T-cell (primary cell): ENCODE measurements around the gene IAH1. TPM values are rescaled to one million over a fixed set of nuclear protein-coding genes. Genes with fewer than 3 reads are reported as not detected.
"Not testable (repeated sequence)": the region's sequence is repeated elsewhere in the genome, so short reads cannot be mapped to it uniquely, and the experiment has no call there.

ENCODE experiments used
- ATAC-seq, 4 experiments: fragments of 200-7000 bp in 3 of 4; fragments of 150-1000 bp in 1 of 4; cut with Tn5 transposase; replicated peaks in 1 of 4; 1 replicate in 3 of 4; 2 replicates in 1 of 4; pipeline ENCODE4 v1.10.0; 2021; ENCODE audit warnings: moderate library complexity in 3 of 4, mild to moderate bottlenecking in 2 of 4, moderate number of reproducible peaks in 1 of 4
- CTCF ChIA-PET, 2 donors: fragments of 300-600 bp; sonication (Branson Sonifier 250); formaldehyde crosslinking; loops; one replicate each; lab custom pipeline; 2022; ENCODE audit warnings: antibody characterized with exemption in 2 of 2; lab: Charles Lee
- POLR2A ChIA-PET, 2 donors: fragments of 300-600 bp; sonication (Branson Sonifier 250); formaldehyde crosslinking; loops; one replicate each; lab custom pipeline; 2022; ENCODE audit warnings: antibody characterized with exemption in 2 of 2; lab: Charles Lee
- DNase-seq, 35 experiments: peaks; one replicate each; pipeline versions ENCODE4 v3.0.0 to v3.0.0-alpha.2; 2013 to 2023
- H3K27ac ChIP-seq: one replicate; pipeline ENCODE4 v1.5.1; 2013; ENCODE audit warnings: low read length
- H3K27me3 ChIP-seq, 2 experiments: replicated peaks in 1 of 2; 1 replicate in 1 of 2; 2 replicates in 1 of 2; pipeline versions ENCODE4 v1.6.1 to v1.7.0; 2013; ENCODE audit warnings: low read length in 1 of 2, mixed read lengths in 1 of 2; ENCODE audit not compliant: control insufficient read depth in 2 of 2, insufficient read depth in 2 of 2; ENCODE audit errors: extremely low read depth in 1 of 2
- H3K36me3 ChIP-seq, 2 donors: 1 replicate in 1 of 2; 2 replicates in 1 of 2; pipeline versions ENCODE4 v1.6.1 to v1.7.0; 2013; ENCODE audit warnings: low read length in 1 of 2; ENCODE audit not compliant: control insufficient read depth in 2 of 2, insufficient read depth in 1 of 2; ENCODE audit errors: extremely low read depth in 1 of 2
- H3K4me1 ChIP-seq, 2 experiments: 1 replicate in 1 of 2; 2 replicates in 1 of 2; pipeline versions ENCODE4 v1.6.1 to v1.7.0; 2013; ENCODE audit warnings: low read length in 2 of 2, mixed read lengths in 1 of 2; ENCODE audit not compliant: insufficient read depth in 2 of 2, control insufficient read depth in 1 of 2; ENCODE audit errors: extremely low read depth in 1 of 2
- H3K4me3 ChIP-seq, 2 donors: 1 replicate in 1 of 2; 2 replicates in 1 of 2; pipeline versions ENCODE4 v1.5.1 to v1.7.0; 2013; ENCODE audit warnings: mild to moderate bottlenecking in 2 of 2, low read length in 1 of 2, moderate library complexity in 1 of 2; ENCODE audit not compliant: control insufficient read depth in 1 of 2; ENCODE audit errors: extremely low read depth in 1 of 2
- H3K9me3 ChIP-seq: 2 replicates; pipeline ENCODE4 v1.7.0; 2013
- H3K27ac Mint-ChIP-seq, 2 donors: one replicate each; pipeline ENCODE4 v1.8.0; 2020 to 2021; ENCODE audit warnings: mild to moderate bottlenecking in 2 of 2, mixed read lengths in 2 of 2
- H3K27me3 Mint-ChIP-seq, 2 donors: one replicate each; pipeline ENCODE4 v1.8.0; 2021 to 2022; ENCODE audit warnings: mixed read lengths in 2 of 2
- H3K36me3 Mint-ChIP-seq: one replicate; pipeline ENCODE4 v1.8.0; 2021; ENCODE audit warnings: mixed read lengths
- H3K4me1 Mint-ChIP-seq, 3 donors: one replicate each; pipeline ENCODE4 v1.8.0; 2020 to 2022; ENCODE audit warnings: mixed read lengths in 3 of 3, mild to moderate bottlenecking in 1 of 3
- H3K4me3 Mint-ChIP-seq, 3 donors: one replicate each; pipeline ENCODE4 v1.8.0; 2020 to 2022; ENCODE audit warnings: mild to moderate bottlenecking in 3 of 3, mixed read lengths in 3 of 3, moderate library complexity in 3 of 3
- H3K9me3 Mint-ChIP-seq, 3 donors: one replicate each; pipeline ENCODE4 v1.8.0; 2020 to 2022; ENCODE audit warnings: mixed read lengths in 3 of 3
- WGBS: methylation state at CpG from one replicate; pipeline ENCODE4 v1.1.5; 2013; ENCODE audit warnings: missing lambda C conversion rate; ENCODE audit not compliant: insufficient coverage; 5-methylcytosine and 5-hydroxymethylcytosine counted together
- total RNA-seq, 35 experiments: library from RNA in 6 of 35; stranded (reverse) in 6 of 35; fragments of 120-200 nt in 1 of 35; gene quantifications; one replicate each; pipeline versions ENCODE4 v1.2.1 to v1.2.4 and lab custom pipeline; 2013 to 2026

The IAH1 gene
- total RNA-seq, 5 donors from 2014 or later (not counting 1 experiment from before 2014, with no cell fraction given): 44.9 to 54.8 (median 51.9) TPM

DNA sequence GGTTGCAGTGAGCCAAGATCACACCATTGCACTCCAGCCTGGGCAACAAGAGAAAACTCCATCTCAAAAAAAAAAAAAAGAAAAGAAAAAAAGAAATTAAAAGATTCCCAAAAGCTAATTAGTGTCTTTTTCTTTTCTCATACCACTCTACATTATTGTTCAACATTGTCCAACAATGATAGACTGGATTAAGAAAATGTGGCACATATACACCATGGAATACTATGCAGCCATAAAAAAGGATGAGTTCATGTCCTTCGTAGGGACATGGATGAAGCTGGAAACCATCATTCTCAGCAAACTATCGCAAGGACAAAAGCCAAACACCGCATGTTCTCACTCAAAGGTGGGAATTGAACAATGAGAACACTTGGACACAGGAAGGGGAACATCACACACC, 39.6 kb downstream of the IAH1 start:
- CTCF ChIA-PET: interaction anchor here in 1 of 2 donors (0.7 kb wide), 2 partner anchors 47 to 934 kb away, joined by 3 read pairs; partner anchors contain the start of gene ODC1
- not testable (repeated sequence) for H3K4me3 Mint-ChIP-seq, H3K4me3 ChIP-seq, H3K27ac Mint-ChIP-seq, H3K4me1 ChIP-seq, H3K4me1 Mint-ChIP-seq, H3K27me3 ChIP-seq, H3K9me3 ChIP-seq, H3K27me3 Mint-ChIP-seq, H3K9me3 Mint-ChIP-seq, ATAC-seq, H3K27ac ChIP-seq, DNase-seq
- POLR2A ChIA-PET: interaction anchor here in 1 of 2 donors (0.6 kb wide), 1 partner anchor 11 kb away, joined by 4 read pairs; no protein-coding TSS in a partner anchor
- WGBS: no CpG with 5 or more reads among the region's 3 CpGs
- peaks cover 7 to 33% of the 10 kb centered on the region in 2 donors for H3K36me3 ChIP-seq
- peaks cover 37% of the 10 kb centered on the region for H3K36me3 Mint-ChIP-seq

- H3K4me1 ChIP-seq: no peaks in the 10 kb centered on the region
- no peak overlapping the region for H3K27ac Mint-ChIP-seq
- DNase-seq (no peak), ATAC-seq (no peak)
- no peaks in the 10 kb centered on the region for H3K9me3 ChIP-seq
- no CpG with 5 or more reads among the region's 2 CpGs for WGBS
- peaks cover 12 to 49% of the 10 kb centered on the region in 2 donors for H3K36me3 ChIP-seq
- H3K27me3 Mint-ChIP-seq: no peaks in the 10 kb centered on the region
- POLR2A ChIA-PET: interaction anchor here in 1 of 2 donors (0.6 kb wide), 1 partner anchor 138 kb away, joined by 4 read pairs; no protein-coding TSS in a partner anchor
- no peak overlapping the region for H3K27ac ChIP-seq
- peaks cover 52% of the 10 kb centered on the region for H3K36me3 Mint-ChIP-seq
- H3K4me3 Mint-ChIP-seq: no peak overlapping the region
- no peaks in the 10 kb centered on the region for H3K4me1 Mint-ChIP-seq
- CTCF ChIA-PET: interaction anchor here (0.6 to 0.7 kb wide), 2 partner anchors 39 to 43 kb away, joined by 3 to 8 read pairs; no protein-coding TSS in a partner anchor
- H3K9me3 Mint-ChIP-seq: no peaks in the 10 kb centered on the region
- H3K4me3 ChIP-seq: no peak overlapping the region
- H3K27me3 ChIP-seq: no peaks in the 10 kb centered on the region
These were observed 42.9 kb downstream of the IAH1 start for GRCh38 chr2:9517118-9517782.

DNA sequence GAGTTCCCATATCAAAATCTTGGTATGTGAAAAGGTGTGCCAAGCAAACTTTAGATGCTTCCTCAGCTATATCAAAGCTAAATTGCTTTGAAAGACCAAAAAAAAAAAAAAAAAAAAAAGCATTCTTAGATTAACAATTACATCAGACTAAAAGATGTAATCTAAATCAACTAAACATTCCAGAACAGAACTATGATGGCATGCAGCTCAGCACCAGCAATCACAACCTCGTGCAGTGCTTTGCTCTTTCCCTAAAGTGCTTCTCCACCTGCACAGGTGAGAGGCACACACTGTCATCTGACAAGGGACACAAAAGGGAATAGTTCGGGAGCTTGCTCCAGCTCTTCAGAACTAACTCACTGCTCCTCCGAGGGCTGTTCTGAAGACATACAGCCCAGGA, 43.8 kb downstream of the IAH1 start:
- H3K36me3 ChIP-seq: peaks cover 12 to 50% of the 10 kb centered on the region in 2 donors

GRCh38 chr2:9518780-9519179, 44.4 kb downstream of the IAH1 start:
- DNase-seq: no peak
- no peaks in the 10 kb centered on the region for H3K27me3 ChIP-seq
- peaks cover 12 to 50% of the 10 kb centered on the region in 2 donors for H3K36me3 ChIP-seq
- CTCF ChIA-PET: interaction anchor here in 1 of 2 donors (0.6 to 0.8 kb wide), 2 partner anchors 12 to 1230 kb away, joined by 5 to 8 read pairs; no protein-coding TSS in a partner anchor
- H3K27ac ChIP-seq: no peak overlapping the region
- Mint-ChIP-seq H3K27me3 (no peaks in the 10 kb centered on the region), H3K4me3 (no peak overlapping the region), H3K9me3 (no peaks in the 10 kb centered on the region), H3K4me1 (peaks cover 0 to 1% (median 0%) of the 10 kb centered on the region in 3 donors), H3K27ac (no peak overlapping the region), H3K36me3 (peaks cover 51% of the 10 kb centered on the region)
- no peak for ATAC-seq
- 100% methylated on average over 3 of the region's 7 CpGs for WGBS
- no peaks in the 10 kb centered on the region for H3K4me1 ChIP-seq
- POLR2A ChIA-PET: no interaction called here
- no peak overlapping the region for H3K4me3 ChIP-seq
- H3K9me3 ChIP-seq: no peaks in the 10 kb centered on the region

More for the DNA sequence above, 43.8 kb downstream of the IAH1 start:
- ATAC-seq: no peak
- no peak overlapping the region for H3K4me3 ChIP-seq
- ChIA-PET CTCF (interaction anchor here (0.6 to 0.8 kb wide), 4 partner anchors 11 to 1229 kb away, joined by 3 to 8 read pairs (median 6); no protein-coding TSS in a partner anchor), POLR2A (no interaction called here)
- no peak for DNase-seq
- Mint-ChIP-seq H3K27me3 (no peaks in the 10 kb centered on the region), H3K36me3 (peaks cover 53% of the 10 kb centered on the region), H3K4me3 (no peak overlapping the region), H3K9me3 (no peaks in the 10 kb centered on the region), H3K4me1 (peaks cover 0 to 1% (median 0%) of the 10 kb centered on the region in 3 donors), H3K27ac (no peak overlapping the region)
- no peaks in the 10 kb centered on the region for H3K27me3 ChIP-seq
- 100% methylated on average over 1 of the region's 3 CpGs for WGBS
- H3K27ac ChIP-seq: no peak overlapping the region
- H3K4me1 ChIP-seq: no peaks in the 10 kb centered on the region
- H3K9me3 ChIP-seq: no peaks in the 10 kb centered on the region

DNA sequence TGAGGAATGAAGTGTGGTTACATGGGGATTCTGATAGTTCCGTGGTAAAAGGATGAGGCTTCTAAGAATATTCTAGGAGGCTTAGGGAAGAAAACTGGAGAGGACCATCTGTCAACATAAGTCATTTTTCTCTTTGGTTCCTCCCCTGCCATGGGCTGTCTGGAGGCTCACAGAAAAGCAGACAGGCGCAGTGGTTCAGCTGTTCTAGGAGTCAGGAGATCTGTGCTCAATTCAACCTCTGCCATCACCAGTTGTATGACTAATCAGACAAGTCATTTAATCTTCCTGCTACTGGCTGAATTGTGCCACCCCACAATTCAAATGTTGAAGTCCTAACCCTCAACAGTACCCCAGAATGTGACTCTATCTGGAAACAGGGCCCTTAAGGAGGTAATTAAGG, 44.9 kb downstream of the IAH1 start:
- Mint-ChIP-seq H3K36me3 (peaks cover 51% of the 10 kb centered on the region), H3K4me3 (no peak overlapping the region), H3K9me3 (no peaks in the 10 kb centered on the region), H3K27me3 (no peaks in the 10 kb centered on the region), H3K27ac (peak overlapping the region in 1 of 2 donors; percentile 27), H3K4me1 (peaks cover 0 to 1% (median 0%) of the 10 kb centered on the region in 3 donors)
- no CpG with 5 or more reads among the region's 2 CpGs for WGBS
- ATAC-seq (no peak), DNase-seq (no peak)
- Histone ChIP-seq H3K4me1 (no peaks in the 10 kb centered on the region), H3K36me3 (peaks cover 12 to 51% of the 10 kb centered on the region in 2 donors), H3K4me3 (no peak overlapping the region), H3K9me3 (no peaks in the 10 kb centered on the region), H3K27ac (no peak overlapping the region), H3K27me3 (no peaks in the 10 kb centered on the region)
- CTCF ChIA-PET: no interaction called here
- POLR2A ChIA-PET: no interaction called here

DNA sequence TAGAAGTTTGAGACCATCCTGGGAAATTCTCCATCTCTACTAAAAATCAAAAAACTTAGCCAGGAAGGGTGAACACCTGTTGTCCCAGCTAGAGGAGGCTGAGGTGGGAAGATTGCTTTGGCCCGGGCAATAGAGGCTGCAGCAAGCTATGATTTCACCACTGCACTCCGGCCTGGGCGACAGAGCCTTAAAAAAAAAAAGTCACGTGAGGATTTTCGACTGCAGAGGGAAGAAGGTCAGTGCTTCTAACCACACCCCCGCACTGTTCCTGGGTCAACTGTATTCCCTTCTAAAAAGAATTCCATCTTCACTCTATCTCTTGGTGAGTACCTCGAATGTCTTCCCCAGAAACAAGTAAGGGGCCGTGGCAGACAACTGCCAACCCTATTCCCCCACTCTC, 49.9 kb downstream of the IAH1 start:
- ATAC-seq (no peak), DNase-seq (no peak)
- Mint-ChIP-seq H3K4me3 (no peak overlapping the region), H3K9me3 (no peaks in the 10 kb centered on the region), H3K4me1 (peaks cover 0 to 12% (median 4%) of the 10 kb centered on the region in 3 donors), H3K27ac (no peak overlapping the region), H3K36me3 (peaks cover 63% of the 10 kb centered on the region), H3K27me3 (no peaks in the 10 kb centered on the region)
- 96% methylated on average over 5 of the region's 8 CpGs for WGBS
- Histone ChIP-seq H3K27ac (no peak overlapping the region), H3K36me3 (peaks cover 2 to 65% of the 10 kb centered on the region in 2 donors), H3K4me3 (no peak overlapping the region), H3K27me3 (no peaks in the 10 kb centered on the region), H3K4me1 (no peaks in the 10 kb centered on the region), H3K9me3 (no peaks in the 10 kb centered on the region)
- CTCF ChIA-PET: no interaction called here
- POLR2A ChIA-PET: interaction anchor here (0.6 kb wide), 4 partner anchors 10 to 102 kb away, joined by 3 to 4 read pairs (median 4); no protein-coding TSS in a partner anchor
